PC-9 (cell line): Measurements from ENCODE around the gene RLN1.

Experiments
- EZH2 ChIP-seq: fragments of 200-600 bp; sonication (generic); IDR thresholded peaks from 2 replicates; pipeline ENCODE4 v1.8.0; 2017; ENCODE audit warnings: antibody characterized with exemption, low read depth
- TF ChIP-seq, protein P1 (sequence below): fragments of 200-600 bp; sonication (generic); conservative IDR thresholded peaks from 2 replicates; pipeline ENCODE4 v1.6.1; 2017; ENCODE audit warnings: mixed run types, antibody characterized with exemption, mild to moderate bottlenecking, moderate library complexity

- TF ChIP-seq, protein P1, sequence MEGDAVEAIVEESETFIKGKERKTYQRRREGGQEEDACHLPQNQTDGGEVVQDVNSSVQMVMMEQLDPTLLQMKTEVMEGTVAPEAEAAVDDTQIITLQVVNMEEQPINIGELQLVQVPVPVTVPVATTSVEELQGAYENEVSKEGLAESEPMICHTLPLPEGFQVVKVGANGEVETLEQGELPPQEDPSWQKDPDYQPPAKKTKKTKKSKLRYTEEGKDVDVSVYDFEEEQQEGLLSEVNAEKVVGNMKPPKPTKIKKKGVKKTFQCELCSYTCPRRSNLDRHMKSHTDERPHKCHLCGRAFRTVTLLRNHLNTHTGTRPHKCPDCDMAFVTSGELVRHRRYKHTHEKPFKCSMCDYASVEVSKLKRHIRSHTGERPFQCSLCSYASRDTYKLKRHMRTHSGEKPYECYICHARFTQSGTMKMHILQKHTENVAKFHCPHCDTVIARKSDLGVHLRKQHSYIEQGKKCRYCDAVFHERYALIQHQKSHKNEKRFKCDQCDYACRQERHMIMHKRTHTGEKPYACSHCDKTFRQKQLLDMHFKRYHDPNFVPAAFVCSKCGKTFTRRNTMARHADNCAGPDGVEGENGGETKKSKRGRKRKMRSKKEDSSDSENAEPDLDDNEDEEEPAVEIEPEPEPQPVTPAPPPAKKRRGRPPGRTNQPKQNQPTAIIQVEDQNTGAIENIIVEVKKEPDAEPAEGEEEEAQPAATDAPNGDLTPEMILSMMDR, result no peak
- no peak for TF ChIP-seq EZH2
Measured at GRCh38 chr9:5326893-5327548, 12.7 kb downstream of the RLN1 start.
